CD4-positive, alpha-beta T cell treated with Interleukin-15 for 4 hours (primary cell): ENCODE results near the gene PRAMEF18.
"Not testable (repeated sequence)": the region's sequence is repeated elsewhere in the genome, so short reads cannot be mapped to it uniquely, and the experiment has no call there.

Experiments used
- DNase-seq: peaks from one replicate; pipeline ENCODE4 v3.0.0-alpha.2; 2020; ENCODE audit warnings: low spot score

PRAMEF18 gene

DNA sequence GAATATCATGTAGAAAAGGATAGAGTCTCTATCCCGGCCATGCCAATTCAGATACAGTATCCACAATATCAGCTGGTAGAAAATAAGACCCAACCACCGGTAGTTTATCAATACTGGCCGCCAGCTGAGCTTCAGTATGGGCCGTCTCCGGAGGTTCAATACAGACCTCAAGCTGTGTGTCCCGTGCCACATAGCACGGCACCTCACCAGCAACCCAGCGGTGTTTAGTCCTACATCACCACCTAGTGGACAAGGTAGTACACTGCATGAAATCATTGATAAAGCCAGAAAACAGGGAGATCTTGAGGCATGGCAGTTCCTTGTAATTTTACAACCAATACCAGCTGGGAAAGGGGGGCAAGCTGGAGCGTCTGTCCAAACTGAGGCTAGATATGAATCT is 17.2 kb downstream of the PRAMEF18 start:
- not testable (repeated sequence) for DNase-seq

DNA sequence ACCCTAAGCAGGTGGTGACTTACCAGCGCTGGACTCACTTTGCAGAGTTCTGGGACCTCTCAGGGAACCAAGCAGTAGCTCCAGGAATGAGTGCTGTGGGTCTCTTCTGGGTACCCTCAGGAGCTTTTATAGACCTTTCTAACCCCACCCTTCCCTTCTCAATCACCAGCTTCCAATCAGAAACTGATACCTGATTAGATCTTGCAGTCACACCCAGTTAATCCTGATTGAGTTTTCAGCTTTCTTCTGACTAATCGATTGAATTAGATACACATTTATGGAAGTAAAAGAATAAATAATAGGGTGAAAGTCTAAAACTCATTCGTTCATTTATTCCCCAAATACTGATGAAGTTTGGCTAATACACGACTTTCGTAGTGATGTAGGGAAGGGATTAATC is 24.6 kb downstream of the PRAMEF18 start, which contains the start of gene PRAMEF13:
PRAMEF13 (minus strand) TSS at position 101 of the 400 bp plus-strand sequence. CDS start 1,820 bp downstream, outside the sequence.
- DNase-seq, result not testable (repeated sequence)
